HG03565 (cell line): Measurements from ENCODE around the gene RIMBP2.

Experiments used
- ATAC-seq: cut with Tn5 transposase; IDR thresholded peaks from one replicate; pipeline ENCODE4 v1.9.1; 2021; ENCODE audit warnings: mild to moderate bottlenecking, moderate library complexity; ENCODE audit not compliant: unreplicated experiment

RIMBP2 gene

GRCh38 chr12:130577351-130577750, 138.7 kb downstream of the RIMBP2 start:
- no peak for ATAC-seq

DNA sequence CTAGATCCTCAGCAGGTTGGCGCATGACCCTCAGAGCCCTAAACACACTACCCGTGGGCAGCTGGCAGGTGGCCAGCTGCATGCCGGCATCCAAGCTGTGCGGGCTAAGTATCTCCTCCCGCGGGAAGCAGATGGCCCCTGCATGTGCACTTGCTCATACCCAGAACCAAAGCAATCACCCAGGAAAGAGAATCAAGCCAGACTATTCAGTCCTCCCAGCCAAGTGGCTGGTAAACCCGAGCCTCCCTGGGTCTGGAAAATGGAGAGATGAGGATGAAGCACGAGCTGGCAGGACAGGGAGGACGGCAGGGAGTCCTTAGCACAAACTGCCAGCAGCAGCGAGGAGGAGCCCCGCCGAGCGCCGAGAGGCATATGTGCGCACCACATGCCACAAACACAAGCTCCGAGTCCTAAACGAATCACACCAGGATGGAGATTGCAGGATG, 139.7 kb downstream of the RIMBP2 start:
- ATAC-seq = no peak

GRCh38 chr12:130574402-130574801, 141.7 kb downstream of the RIMBP2 start:
- ATAC-seq = no peak

DNA sequence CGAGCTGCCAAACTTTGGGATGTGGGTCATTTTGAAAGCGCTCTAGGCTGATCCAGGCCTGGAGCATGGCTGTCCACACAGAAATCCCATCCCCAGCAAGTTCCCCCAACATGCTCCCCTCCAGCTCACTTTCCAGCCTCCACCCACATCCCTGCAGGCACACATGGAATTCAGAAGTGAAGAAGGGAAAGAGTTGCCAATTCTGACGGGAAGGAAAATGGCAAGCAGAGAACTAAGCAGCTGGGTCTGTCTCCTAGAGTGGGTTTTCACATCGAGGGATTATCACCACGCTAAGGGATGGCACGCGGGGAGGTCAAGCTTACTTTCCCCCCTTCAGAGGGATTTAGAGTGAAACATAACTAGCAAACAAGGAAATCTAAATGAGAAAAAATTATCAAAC, 142.3 kb downstream of the RIMBP2 start:
- no peak for ATAC-seq

DNA sequence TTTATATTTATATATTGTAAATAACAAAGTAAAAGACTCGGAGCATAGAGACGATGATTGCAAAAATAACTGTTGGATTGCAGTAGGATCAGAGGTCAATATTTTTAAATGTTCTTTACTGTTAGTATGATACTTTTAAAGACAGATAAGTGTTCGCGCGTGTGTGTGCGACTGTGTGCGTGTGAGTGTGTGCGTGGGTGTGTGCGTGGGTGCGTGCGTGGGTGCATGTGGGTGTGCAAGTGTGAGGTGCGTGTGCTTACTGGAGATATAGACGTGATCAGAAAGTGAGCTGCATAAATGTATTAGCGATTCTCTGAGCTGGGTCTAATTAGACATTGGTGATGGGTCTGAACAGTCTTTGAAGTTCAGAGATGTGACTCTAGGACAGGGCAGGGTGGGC, 142.9 kb downstream of the RIMBP2 start:
- no peak for ATAC-seq

DNA sequence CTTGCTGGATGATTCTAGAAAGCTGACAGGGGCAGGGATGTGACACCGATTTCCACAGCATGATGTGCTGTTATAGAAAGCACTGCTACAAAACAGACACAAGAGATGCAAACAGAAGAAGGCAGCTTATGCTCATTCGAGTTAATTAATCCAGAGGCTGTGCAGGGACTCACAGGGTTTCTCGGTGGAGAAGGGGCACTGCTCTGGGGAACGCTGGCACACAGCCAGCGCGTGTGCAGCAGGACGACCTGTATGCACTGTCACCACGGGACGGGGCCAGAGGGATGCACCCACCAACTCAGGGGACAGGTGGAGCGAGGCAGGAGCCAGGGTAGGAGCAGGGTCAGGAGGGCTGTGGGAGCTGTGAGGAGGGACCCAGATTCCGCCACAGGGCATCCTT, 143.5 kb downstream of the RIMBP2 start:
- ATAC-seq = no peak

GRCh38 chr12:130571734-130572133, 144.4 kb downstream of the RIMBP2 start:
- no peak for ATAC-seq

DNA sequence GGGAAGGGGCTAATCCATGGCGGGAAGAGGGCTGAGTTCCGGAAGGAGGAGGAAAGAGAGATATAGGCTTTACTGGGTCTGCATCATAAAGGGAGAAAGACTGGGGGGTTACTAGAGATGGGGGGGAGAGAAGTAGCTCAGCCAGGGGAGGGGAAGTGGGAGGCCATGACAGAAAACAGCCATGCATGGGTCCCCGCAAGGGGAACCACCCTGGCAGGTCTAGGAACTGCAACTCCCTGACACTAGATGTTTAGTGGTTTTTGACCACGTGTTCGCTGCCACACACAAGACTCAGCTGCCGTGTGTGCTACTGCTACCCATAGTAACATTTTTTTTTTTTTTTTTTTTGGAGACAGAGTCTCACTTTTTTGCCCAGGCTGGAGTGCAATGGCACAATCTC, 145.0 kb downstream of the RIMBP2 start:
- ATAC-seq = no peak

DNA sequence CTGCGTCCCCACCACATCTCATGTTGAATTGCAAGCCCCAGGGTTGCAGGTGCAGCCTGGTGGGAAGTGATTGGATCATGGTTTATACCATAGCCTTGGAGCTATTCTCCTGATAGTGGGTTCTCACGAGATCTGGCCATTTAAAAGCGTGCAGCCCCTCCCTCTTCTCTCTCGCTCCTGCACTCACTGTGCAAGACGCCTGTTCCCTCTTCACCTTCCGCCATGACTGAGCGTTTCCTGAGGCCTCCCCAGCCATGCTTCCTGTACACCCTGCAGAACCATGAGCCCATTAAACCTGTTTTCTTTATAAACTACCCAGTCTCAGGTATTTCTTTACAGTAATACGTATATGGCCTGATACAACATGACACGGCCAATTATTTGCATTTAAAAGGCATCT, 146.6 kb downstream of the RIMBP2 start:
- ATAC-seq = no peak

GRCh38 chr12:130568501-130568900, 147.6 kb downstream of the RIMBP2 start:
- ATAC-seq = no peak

- ATAC-seq = no peak
Measured at GRCh38 chr12:130568041-130568440, 148.1 kb downstream of the RIMBP2 start.

GRCh38 chr12:130566446-130567155, 149.5 kb downstream of the RIMBP2 start:
- no peak for ATAC-seq

DNA sequence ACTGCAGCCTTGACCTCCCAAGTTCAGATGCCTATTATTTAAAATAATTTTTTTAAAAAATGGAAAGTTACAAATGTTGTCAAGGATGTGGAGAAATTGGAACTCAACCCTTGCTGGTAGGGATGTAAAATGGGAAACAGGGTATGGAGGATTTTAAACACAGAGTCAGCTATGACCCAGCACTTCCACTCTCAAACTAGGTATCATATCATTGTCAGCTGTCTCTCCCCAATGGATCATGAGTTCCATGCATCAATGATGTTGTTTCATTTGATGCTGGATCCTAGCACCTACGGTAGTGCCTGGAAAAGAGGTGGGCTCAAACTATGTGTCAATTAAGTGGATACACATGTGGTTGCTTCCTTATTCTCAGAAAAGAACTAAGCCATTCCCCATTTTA, 150.9 kb downstream of the RIMBP2 start:
- no peak for ATAC-seq

DNA sequence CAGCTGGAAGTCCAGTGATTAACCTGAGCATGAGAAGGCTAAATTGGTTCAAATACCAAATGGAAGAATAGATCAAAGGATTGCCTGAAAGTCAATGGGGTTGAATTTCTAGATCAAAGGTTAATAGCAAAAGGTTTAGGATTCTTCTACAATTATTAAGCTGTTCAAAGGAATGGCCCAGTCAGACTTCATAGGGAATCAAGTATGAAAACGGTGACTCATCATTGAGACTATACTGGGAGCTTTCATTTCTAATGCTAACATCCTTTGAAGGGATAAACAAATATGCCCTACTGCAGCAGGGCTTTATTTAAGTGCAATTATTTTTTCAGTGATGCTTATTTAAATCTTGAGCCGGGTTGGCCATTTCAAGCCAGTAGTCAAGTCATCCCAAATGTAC, 152.8 kb downstream of the RIMBP2 start:
- no peak for ATAC-seq

- ATAC-seq = no peak
Measured at GRCh38 chr12:130562716-130563115, 153.4 kb downstream of the RIMBP2 start.

DNA sequence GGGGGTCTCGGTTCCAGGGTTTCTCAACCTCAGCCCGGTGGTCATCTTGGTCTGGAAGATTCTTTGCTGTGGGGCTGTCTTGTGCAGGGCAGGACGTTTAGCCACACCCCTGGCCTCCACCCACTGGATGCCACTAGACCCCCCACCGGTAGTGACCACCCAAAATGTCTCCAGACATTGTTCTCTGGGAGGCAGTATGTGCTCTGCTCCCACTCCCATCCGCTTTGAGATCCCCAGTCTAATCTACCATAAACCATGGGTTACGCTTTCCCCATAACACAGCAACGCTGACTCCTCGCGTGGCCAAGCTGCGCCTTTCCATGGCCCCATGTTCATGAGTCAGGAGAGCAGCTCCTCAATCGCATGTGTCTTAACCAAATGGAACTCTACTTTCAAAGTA, 155.8 kb downstream of the RIMBP2 start:
- no peak for ATAC-seq

DNA sequence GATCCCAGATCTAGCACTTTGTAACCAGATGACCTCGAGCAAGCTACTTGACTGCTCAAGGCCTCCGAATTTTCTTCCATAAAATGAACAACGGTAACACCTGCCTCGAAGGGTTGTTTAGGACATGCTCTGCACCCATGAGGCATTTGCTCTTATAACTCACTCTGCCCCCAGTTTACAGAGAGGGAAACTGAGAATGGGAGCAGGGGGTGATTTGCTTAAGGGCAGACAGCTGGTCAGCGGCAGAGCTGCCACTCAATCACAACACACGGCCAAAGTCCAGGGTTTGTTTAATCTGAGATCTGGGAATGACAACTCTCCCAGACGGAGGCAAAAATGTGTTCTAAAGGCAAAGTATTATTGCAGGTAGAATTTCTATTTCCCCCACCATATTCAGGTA, 156.3 kb downstream of the RIMBP2 start:
- ATAC-seq = no peak

GRCh38 chr12:130557886-130558765, 158.0 kb downstream of the RIMBP2 start:
- no peak for ATAC-seq

DNA sequence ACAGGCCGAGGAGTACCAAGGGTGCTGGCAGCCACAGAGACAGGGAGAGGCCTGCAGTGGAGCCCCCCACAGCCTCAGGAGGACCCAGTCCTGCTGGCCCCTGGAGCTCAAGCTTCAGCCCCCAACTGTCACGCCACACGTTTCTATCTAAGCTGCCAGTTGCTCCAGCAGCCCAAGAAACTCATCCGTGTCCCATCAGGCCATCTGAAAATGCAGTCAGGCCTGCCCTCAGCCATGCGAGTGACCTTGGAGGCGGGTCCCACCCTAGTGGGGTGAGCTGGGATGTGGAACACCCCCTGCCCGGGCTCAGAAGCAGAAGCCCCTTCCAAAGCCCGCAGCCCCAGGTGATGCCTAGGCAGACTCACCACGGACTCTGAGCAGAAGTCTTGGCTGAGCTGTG, 158.9 kb downstream of the RIMBP2 start:
- no peak for ATAC-seq

- no peak for ATAC-seq
Measured at GRCh38 chr12:130556486-130557055, 159.5 kb downstream of the RIMBP2 start.

DNA sequence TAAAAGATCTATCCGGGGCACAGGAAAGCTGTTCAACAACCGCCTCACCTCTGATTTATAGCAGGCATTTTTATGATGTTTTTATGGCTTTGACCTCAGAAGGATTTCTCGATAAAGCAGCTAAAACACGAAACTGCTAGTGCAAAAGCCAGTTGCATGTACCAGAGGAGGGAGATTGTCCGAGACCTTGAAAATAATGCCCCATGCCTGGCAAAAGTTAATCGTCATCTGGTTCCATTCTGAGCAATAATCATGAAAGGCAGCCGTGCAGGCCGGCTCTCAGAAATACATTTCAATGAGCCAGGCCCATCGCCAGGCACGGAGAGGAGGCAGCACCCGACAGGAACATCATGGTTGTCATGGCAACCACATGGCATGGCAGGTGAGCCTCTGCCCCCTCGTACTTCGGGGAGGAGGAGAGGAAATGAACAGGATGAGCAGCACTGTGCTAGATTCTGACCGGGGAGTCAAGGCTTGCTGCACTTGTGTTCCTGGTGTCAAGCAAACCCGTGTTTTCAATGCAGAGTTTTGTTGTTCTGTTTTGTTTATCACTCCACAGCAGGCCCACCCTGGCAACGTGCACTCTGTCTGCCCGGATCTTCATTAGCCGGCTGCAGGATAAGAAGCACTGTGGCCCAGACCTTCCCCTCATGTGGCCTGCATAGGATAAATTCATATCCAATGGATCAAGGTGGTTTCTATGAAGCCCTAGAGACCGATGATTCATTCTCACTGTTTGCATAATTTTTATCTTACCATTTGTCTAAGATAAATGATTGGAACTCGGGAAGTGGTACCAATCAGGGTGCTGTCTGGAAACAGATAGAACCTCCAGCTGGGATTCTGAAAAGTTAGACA, 160.2 kb downstream of the RIMBP2 start:
- no peak for ATAC-seq
